GM10266 (cell line): ENCODE data around the gene YPEL5.
"Not testable (repeated sequence)": the region's sequence is repeated elsewhere in the genome, so short reads cannot be mapped to it uniquely, and the experiment has no call there.

Experiments used
- DNase-seq: peaks from one replicate; pipeline ENCODE4 v3.0.0; 2012; ENCODE audit errors: extremely low spot score
- TF ChIP-seq, protein P1 (sequence below): IDR thresholded peaks from 2 replicates; pipeline ENCODE4 v1.5.1; 2012; ENCODE audit warnings: mild to moderate bottlenecking, low read depth; ENCODE audit not compliant: control insufficient read depth, insufficient read depth; ENCODE audit errors: missing control alignments

Gene YPEL5

DNA sequence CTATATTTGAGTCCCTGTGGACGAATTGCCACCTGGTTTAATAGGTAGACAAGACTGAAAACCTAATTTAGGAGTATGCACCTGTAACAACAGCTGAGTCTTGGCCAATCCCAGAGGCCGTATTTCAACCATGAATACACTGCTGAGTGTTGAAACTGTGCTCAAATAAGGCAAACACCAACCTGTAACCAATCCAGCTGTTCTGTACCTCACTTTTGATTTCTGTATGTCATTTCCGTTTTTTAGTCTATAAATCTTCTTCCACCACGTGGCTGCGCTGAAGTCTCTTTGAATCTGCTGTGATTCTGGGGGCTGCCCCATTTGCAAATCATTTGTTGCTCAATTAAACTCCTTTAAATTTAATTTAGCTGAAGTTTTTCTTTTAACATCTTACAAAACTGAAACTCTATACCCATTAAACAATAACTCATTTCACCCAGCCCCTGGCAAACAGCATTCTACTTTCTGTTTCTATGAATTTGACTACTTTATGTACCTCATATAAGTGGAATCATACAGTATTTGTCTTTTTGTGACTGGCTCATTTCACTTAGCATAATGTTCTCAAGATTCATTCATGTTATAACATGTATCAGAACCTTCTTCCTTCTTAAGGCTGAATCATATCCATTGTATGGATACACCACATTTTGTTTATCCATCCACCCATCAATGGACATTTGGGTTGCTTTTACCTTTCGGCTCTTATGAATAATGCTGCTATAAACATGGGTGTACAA, 7.5 kb upstream of the YPEL5 start:
- DNase-seq, result no peak
- TF ChIP-seq, protein P1, sequence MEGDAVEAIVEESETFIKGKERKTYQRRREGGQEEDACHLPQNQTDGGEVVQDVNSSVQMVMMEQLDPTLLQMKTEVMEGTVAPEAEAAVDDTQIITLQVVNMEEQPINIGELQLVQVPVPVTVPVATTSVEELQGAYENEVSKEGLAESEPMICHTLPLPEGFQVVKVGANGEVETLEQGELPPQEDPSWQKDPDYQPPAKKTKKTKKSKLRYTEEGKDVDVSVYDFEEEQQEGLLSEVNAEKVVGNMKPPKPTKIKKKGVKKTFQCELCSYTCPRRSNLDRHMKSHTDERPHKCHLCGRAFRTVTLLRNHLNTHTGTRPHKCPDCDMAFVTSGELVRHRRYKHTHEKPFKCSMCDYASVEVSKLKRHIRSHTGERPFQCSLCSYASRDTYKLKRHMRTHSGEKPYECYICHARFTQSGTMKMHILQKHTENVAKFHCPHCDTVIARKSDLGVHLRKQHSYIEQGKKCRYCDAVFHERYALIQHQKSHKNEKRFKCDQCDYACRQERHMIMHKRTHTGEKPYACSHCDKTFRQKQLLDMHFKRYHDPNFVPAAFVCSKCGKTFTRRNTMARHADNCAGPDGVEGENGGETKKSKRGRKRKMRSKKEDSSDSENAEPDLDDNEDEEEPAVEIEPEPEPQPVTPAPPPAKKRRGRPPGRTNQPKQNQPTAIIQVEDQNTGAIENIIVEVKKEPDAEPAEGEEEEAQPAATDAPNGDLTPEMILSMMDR, result no peak

DNA sequence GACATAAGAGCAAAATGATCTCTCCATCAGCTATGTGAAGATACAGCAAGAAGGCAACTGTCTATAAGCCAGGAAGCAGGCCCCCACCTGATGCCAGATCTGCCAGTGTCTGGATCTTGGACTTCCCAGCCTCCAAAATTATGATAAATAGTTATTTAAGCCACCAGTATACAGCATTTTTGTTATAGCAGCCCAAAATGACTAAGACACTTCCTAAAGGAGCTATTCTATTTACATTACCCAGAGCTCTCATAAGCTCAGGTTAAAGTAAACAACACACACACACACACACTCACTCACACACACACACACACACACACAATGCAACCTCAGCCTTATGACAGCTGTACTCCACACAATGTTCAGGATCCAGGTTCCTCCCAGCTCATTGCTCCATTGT, 5.7 kb upstream of the YPEL5 start:
- TF ChIP-seq, protein P1, result no peak
- DNase-seq, result no peak

DNA sequence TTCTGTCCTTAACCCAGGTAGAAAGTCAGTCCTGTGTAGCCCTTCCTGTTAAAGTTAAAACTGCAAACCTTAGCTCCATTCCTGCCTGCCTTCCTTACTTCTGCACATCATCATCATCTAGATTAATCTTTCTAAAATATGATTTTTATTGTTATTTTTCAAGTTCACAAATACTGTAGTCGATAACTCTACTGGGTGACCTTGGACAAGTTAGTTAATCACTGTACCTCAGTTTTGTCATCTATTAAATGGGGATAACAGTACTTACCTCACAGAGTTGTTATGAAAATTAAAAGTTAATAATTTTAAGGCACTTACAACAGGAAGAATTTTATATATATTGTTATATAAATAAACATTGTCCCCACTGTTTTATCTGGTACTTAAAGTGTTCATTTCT, 2.5 kb upstream of the YPEL5 start:
- no peak for DNase-seq
- TF ChIP-seq, protein P1, result no peak

DNA sequence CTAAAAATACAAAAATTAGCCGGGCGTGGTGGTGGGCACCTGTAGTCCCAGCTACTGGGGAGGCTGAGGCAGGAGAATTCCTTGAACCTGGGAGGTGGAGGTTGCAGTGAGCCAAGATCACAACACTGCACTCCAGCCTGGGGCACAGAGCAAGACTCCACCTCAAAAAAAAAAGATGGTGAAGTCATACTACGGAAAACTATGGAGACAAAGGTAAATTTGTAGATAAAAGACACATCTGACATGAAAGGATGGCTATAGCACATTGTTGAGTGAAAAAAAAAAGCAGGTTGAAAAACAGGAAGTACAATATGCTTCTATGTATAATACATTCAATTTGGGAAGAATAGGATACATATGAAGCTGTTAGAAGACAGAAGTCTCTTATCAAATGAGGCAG, 1.9 kb upstream of the YPEL5 start:
- DNase-seq, result not testable (repeated sequence)

DNA sequence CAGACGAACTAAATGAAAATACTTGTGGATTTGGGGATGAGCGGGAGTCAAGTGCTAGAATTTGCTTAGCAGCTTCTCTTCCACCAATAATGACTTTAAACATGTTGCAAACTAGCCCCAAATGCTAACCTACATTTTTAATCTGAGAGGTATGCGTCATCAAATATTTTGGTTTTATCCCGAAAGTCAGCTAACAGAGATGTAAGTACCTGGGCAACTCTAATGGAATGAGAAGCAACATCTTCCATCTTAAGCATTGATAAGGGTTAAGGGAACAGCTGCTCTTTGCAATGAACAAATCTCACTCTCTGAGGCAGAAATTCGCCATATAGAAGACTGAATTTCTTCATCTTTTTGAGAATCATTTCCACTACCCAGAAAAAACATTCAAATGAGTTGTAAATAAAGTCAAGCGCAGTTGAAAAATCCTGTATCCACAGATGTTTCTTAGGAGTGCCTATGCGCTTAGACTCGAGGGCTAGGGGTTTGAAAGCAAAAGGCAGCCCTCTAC, 926 bp upstream of the YPEL5 start:
- TF ChIP-seq, protein P1, result no peak
- DNase-seq, result no peak

DNA sequence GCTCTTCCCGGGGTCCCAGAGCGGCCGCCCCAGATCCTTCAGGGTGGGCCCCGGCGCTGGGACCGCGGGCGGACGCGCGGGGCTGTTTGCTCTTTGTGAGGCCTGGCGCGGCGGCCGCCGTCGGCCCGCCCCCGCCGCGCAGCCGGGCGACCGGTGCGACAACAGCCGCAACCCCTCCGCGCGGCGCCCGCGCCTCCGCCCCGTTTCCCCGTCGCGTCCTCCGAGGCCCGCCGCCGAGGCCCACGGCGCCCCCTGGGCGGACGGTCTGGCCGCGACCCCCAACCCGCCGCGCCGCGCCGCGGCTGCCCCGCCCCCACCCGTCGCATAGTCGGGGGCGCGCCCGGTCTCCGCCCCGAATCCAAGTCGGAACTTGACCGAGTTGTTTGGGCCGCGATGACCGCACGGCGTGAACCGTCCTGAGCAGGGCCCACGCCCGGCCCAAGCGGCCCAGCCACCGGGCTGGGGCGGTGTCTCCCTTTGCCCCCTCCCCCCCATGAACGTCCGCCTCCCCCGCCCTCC, 448 bp downstream of the YPEL5 start:
- peak; percentile 54 for DNase-seq

DNA sequence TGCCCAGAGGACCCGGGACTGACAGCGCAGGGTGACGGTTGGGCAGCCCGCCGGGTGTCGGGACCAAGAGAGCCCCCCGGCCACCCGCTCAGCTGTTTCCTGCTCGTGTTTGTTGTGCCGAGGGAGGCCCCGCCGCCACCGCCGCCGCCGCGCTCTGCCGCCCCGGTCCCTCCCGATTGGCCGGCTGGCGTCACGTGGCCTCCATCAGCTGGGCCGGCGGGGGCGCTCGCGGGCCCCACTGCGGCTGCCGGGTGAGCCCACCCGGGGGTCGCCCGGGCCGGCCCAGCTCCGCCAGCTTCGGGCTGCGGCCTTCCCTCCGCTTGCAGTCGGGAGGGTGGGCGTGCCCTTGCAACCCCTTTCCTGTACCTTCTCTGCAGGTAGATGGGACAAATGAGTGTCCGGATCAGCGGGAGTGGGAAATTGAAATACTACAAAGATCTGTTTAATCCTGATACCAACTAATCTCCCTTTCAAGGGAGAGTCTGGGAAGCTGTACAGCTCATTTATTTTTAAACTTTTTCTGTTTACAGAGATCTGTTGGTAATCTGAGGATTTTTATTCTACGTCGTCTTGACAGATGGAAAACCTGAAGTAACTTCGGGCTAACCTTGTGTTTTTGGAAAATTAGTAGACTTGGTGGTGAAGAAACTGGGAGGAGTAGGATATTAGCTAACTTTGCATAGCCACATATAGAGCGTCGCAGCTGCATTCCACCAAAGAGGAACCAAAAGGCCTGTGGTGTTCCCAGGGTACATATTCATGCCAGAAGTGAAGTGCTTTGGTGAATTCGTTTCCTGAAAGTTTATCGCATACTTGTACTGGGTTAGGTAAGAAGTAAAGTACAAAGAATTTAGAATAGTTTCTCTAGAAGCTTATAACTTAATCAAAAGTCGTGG, 1.2 kb downstream of the YPEL5 start:
- TF ChIP-seq, protein P1, result peak; percentile 60
- DNase-seq, result peak; percentile 92

More for the DNA sequence above, 448 bp downstream of the YPEL5 start:
- TF ChIP-seq, protein P1, result no peak
